GOT3 (cell line): Measurements from ENCODE around the gene RPL35.

Experiments used
- DNase-seq: peaks from one replicate; lab custom pipeline; 2025; ENCODE audit warnings: mixed read lengths; lab: John Stamatoyannopoulos, UW

The RPL35 gene

GRCh38 chr9:124820698-124821623, 40.8 kb downstream of the RPL35 start:
- DNase-seq = no peak

DNA sequence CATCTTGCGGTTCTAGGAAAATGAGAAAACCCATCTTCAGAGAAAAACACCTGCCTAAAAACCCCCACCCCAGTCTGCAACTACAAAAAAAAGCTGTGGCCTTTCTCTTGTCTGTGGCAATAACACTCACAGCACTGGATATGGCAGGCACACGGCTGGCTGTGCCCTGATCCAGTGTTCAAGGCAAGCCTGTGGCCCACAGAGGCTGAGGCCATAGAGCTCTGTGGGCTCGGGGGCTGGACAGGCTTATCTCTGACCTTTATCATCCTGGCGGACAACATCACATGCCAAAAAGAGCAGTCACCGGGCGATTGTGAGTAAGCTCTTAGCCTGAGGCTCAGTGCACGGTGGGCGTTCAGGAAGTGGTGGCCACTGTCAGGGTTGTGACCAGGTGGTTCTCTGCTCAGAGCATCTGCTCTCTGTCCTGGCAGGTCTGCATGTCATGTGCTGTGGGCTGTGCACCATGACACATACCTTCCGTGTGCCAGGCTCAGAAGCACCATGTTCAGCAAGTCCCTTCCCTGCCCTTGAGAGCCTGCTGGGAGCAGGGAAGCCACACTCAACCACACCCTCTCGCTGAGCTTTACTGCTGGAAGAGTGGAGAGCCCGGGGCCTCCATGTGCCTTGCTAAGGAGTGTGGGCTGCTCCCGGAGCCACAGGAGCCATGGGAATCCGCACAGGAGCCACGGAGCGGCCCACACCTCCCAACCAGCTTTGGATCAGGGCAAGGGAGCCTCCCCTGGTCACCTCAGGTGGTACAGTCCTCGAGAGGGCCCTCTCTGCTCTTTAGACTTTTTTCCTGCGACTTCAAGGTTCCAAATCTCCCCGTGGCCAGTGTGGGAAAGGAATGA, 43.1 kb downstream of the RPL35 start:
- no peak for DNase-seq

DNA sequence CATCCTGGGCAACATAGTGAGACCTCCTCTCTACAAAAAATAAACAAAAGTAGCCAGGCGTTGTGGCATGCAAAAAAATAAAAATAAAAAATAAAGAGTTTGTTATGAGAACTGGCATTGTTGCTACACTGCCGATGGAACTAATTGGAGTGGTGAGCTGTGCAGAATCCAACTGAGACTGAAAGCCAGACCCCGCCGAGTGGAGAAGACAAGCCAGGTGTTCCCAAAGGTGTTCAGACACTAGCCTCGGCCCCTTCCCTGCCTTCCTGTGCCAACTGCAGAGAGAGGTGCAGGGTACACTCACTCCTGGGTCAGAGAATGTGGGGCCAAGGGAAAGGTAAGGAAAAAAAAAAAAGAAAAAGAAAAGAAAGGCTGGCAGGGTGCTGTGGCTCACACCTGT, 46.2 kb downstream of the RPL35 start:
- no peak for DNase-seq

DNA sequence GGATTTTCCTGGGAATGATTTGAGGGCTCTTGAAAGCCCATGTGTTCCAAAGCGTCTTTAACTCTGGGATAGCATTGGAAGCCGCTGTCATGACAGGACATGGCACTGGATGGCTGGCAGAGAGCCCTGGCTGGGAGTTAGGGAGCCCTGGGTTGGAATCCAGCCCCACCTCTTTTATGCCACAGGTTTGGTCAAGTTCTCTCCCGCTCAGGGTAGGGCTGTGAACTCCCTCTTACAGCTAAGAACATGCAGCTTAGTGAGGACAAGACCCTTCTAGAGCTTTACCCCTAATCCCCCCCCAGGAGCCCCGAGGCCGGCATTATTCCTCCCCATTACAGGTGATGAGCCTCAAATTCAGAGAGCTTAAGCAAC, 47.6 kb downstream of the RPL35 start:
- no peak for DNase-seq

GRCh38 chr9:124813501-124814163, 48.1 kb downstream of the RPL35 start:
- DNase-seq = no peak

GRCh38 chr9:124813041-124813440, 48.7 kb downstream of the RPL35 start:
- no peak for DNase-seq

GRCh38 chr9:124812441-124812876, 49.3 kb downstream of the RPL35 start:
- DNase-seq = peak; percentile 4

- DNase-seq = no peak
These were observed 50.9 kb downstream of the RPL35 start for GRCh38 chr9:124810663-124811355.

GRCh38 chr9:124809741-124810500, 51.8 kb downstream of the RPL35 start:
- DNase-seq = no peak

DNA sequence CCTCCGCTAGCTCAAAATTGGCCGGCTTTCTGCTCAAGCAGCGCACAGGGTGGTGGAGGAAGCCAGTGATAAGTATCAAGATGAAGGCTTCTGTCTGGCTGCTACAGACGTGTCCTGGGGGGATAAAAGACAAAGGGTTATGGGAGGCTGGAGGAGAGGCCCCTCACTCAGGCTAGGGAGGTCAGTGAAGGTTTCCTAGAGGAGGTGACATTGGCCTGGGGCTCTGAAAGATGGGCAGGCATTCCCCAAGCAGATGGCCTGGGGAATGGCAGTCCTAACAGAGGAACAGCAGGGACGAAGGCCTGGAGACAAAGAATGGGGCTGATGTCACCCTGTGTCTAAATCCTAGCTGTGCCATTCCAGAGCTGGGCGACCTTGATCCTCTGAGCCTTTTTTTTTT, 52.5 kb downstream of the RPL35 start:
- DNase-seq = no peak

DNA sequence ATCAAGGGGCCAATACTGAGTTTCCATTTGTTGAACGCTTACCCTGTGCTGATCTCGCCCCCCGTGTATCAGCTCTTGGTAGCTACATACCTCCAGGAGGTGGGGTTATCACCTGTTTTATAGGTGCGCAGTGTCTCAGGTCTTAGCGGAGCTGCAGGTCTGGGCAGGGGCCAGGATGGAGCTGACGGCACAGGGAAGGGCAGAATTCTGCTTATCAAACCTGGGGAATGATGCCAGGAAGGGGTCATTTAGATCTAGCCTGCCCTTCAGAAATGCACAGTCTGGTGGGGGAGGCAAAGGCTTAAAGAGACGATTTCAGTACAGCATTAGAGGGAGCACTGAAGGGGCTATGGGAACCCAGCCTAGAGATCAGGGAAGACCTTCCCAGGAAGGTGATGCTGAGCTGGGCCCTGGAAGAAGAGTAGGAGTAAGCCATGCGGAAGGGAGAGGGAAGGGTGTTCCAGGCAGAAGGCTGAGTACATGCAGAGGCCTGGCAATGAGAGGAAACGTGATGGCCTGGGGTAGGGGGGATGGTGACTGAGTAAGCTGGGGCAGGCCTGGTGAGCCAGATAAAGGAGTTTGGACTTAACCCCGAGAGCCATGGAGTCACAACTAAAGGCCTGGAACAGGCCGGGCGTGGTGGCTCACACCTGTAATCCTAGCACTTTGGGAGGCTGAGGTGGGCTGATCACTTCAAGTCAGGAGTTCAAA, 53.4 kb downstream of the RPL35 start:
- DNase-seq = no peak
